ENCODE results near the gene PRRX1. TPM values are rescaled to one million over a fixed set of nuclear protein-coding genes. Genes with fewer than 3 reads are reported as not detected.

PRRX1 gene
- total RNA-seq, 2 donors from 2014 or later: 66.6 to 171 TPM

- ATAC-seq (ENCODE audit: insufficient number of reproducible peaks, low FRiP score, low read depth) (no peak), DNase-seq (ENCODE audit: low spot score) (no peak)
- H3K9me3 ChIP-seq: no peaks in the 10 kb centered on the region
- H3K27me3 ChIP-seq (replicated peaks; ENCODE audit: insufficient read depth): no peaks in the 10 kb centered on the region
- H3K4me1 ChIP-seq (ENCODE audit: control insufficient read depth in 1 of 2, low read depth in 2 of 2): peaks cover 0 to 25% of the 10 kb centered on the region in 2 donors
- H3K27ac ChIP-seq: peak overlapping the region in 1 of 2 donors; percentile 96
- H3K36me3 ChIP-seq: no peaks in the 10 kb centered on the region
- peak overlapping the region; percentile 96 for H3K4me3 ChIP-seq
- TF ChIP-seq CTCF (IDR thresholded peaks at IDR 0.05): no peak
Measured at GRCh38 chr1:170665629-170666028, 1.7 kb downstream of the PRRX1 start.

- no peaks in the 10 kb centered on the region for H3K27me3 ChIP-seq (replicated peaks; ENCODE audit: insufficient read depth)
- H3K27ac ChIP-seq: peak overlapping the region in 1 of 2 donors; percentile 96
- no peak for DNase-seq (ENCODE audit: low spot score)
Measured at GRCh38 chr1:170666541-170667254, 2.8 kb downstream of the PRRX1 start.

GRCh38 chr1:170668209-170669106 is 4.5 kb downstream of the PRRX1 start:
- Histone ChIP-seq H3K4me1 (ENCODE audit: control insufficient read depth in 1 of 2, low read depth in 2 of 2) (peaks cover 9 to 36% of the 10 kb centered on the region in 2 donors), H3K27me3 (replicated peaks; ENCODE audit: insufficient read depth) (no peaks in the 10 kb centered on the region), H3K4me3 (peak overlapping the region; percentile 9), H3K36me3 (no peaks in the 10 kb centered on the region), H3K27ac (no peak overlapping the region), H3K9me3 (no peaks in the 10 kb centered on the region)
- no peak for TF ChIP-seq CTCF (IDR thresholded peaks at IDR 0.05)
- DNase-seq (ENCODE audit: low spot score) (no peak), ATAC-seq (ENCODE audit: insufficient number of reproducible peaks, low FRiP score, low read depth) (no peak)

More at GRCh38 chr1:170666541-170667254, 2.8 kb downstream of the PRRX1 start:
- Histone ChIP-seq H3K36me3 (no peaks in the 10 kb centered on the region), H3K4me1 (ENCODE audit: control insufficient read depth in 1 of 2, low read depth in 2 of 2) (peaks cover 7 to 25% of the 10 kb centered on the region in 2 donors), H3K4me3 (peak overlapping the region; percentile 96), H3K9me3 (no peaks in the 10 kb centered on the region)
- TF ChIP-seq CTCF (IDR thresholded peaks at IDR 0.05): no peak
- no peak for ATAC-seq (ENCODE audit: insufficient number of reproducible peaks, low FRiP score, low read depth)

GRCh38 chr1:170669107-170669445 is 5.1 kb downstream of the PRRX1 start:
- Histone ChIP-seq H3K27me3 (replicated peaks; ENCODE audit: insufficient read depth) (no peaks in the 10 kb centered on the region), H3K9me3 (no peaks in the 10 kb centered on the region), H3K36me3 (no peaks in the 10 kb centered on the region), H3K4me1 (ENCODE audit: control insufficient read depth in 1 of 2, low read depth in 2 of 2) (peaks cover 9 to 36% of the 10 kb centered on the region in 2 donors), H3K27ac (no peak overlapping the region), H3K4me3 (no peak overlapping the region)
- DNase-seq (ENCODE audit: low spot score): no peak
- no peak for ATAC-seq (ENCODE audit: insufficient number of reproducible peaks, low FRiP score, low read depth)
- no peak for TF ChIP-seq CTCF (IDR thresholded peaks at IDR 0.05)

All from thoracic aorta (tissue), 2 donors.